Stimulated activated CD4-positive, alpha-beta T cell treated with anti-CD3 and anti-CD28 coated beads, Interleukin-1b, Interleukin-23, amount 100 ng/mL, for 4 hours (primary cell): ENCODE data around the gene TMEM161B.
A peak's percentile ranks its signal among the peaks of the same experiment; 100 is the strongest.
"Not testable (repeated sequence)": the region's sequence is repeated elsewhere in the genome, so short reads cannot be mapped to it uniquely, and the experiment has no call there.

Experiments used
- DNase-seq, 2 donors: peaks; one replicate each; pipeline ENCODE4 v3.0.0-alpha.2; 2020; ENCODE audit warnings: low read depth in 2 of 2

Gene TMEM161B

GRCh38 chr5:88248743-88249540 lies 19.7 kb downstream of the TMEM161B start:
- no peak for DNase-seq

- no peak for DNase-seq
These were observed 20.6 kb downstream of the TMEM161B start for GRCh38 chr5:88248094-88248493.

GRCh38 chr5:88245893-88246244 lies 22.8 kb downstream of the TMEM161B start:
- no peak for DNase-seq

GRCh38 chr5:88245241-88245892 lies 23.3 kb downstream of the TMEM161B start:
- no peak for DNase-seq

- no peak for DNase-seq
These were observed 24.0 kb downstream of the TMEM161B start for GRCh38 chr5:88244686-88245085.

- DNase-seq, result not testable (repeated sequence)
These were observed 25.2 kb downstream of the TMEM161B start for GRCh38 chr5:88243493-88243892.

- no peak for DNase-seq
These were observed 29.9 kb downstream of the TMEM161B start for GRCh38 chr5:88238732-88239131.

- DNase-seq, result no peak
These were observed 31.6 kb downstream of the TMEM161B start for GRCh38 chr5:88236866-88237642.

- DNase-seq, result no peak
These were observed 32.8 kb downstream of the TMEM161B start for GRCh38 chr5:88235828-88236227.

- no peak for DNase-seq
These were observed 33.3 kb downstream of the TMEM161B start for GRCh38 chr5:88235346-88235745.

GRCh38 chr5:88230546-88231066 lies 38.0 kb downstream of the TMEM161B start:
- no peak for DNase-seq

- no peak for DNase-seq
These were observed 41.7 kb downstream of the TMEM161B start for GRCh38 chr5:88226881-88227450.

- DNase-seq, result no peak
These were observed 54.0 kb downstream of the TMEM161B start for GRCh38 chr5:88214655-88215054.

GRCh38 chr5:88207575-88207974 lies 61.1 kb downstream of the TMEM161B start:
- no peak for DNase-seq

- peak in 1 of 2 donors; percentile 2 for DNase-seq
These were observed 64.5 kb downstream of the TMEM161B start for GRCh38 chr5:88203981-88204750.

- no peak for DNase-seq
These were observed 73.0 kb downstream of the TMEM161B start for GRCh38 chr5:88195636-88196035.

- no peak for DNase-seq
These were observed 74.7 kb downstream of the TMEM161B start for GRCh38 chr5:88193896-88194295.

- DNase-seq, result peak in 1 of 2 donors; percentile 9
These were observed 78.4 kb downstream of the TMEM161B start for GRCh38 chr5:88190106-88190834.

GRCh38 chr5:88189484-88189883 lies 79.2 kb downstream of the TMEM161B start:
- DNase-seq, result not testable (repeated sequence)

- no peak for DNase-seq
These were observed 80.0 kb downstream of the TMEM161B start for GRCh38 chr5:88188458-88189132.
